IPS-11a (cell line): ENCODE measurements around the gene SLC16A5.
"Not testable (repeated sequence)": the region's sequence is repeated elsewhere in the genome, so short reads cannot be mapped to it uniquely, and the experiment has no call there.

Source experiments
- H3K4me3 ChIP-seq: one replicate; pipeline ENCODE4 v1.5.1; 2013; ENCODE audit warnings: low read depth, low read length, control low read depth

Gene SLC16A5

DNA sequence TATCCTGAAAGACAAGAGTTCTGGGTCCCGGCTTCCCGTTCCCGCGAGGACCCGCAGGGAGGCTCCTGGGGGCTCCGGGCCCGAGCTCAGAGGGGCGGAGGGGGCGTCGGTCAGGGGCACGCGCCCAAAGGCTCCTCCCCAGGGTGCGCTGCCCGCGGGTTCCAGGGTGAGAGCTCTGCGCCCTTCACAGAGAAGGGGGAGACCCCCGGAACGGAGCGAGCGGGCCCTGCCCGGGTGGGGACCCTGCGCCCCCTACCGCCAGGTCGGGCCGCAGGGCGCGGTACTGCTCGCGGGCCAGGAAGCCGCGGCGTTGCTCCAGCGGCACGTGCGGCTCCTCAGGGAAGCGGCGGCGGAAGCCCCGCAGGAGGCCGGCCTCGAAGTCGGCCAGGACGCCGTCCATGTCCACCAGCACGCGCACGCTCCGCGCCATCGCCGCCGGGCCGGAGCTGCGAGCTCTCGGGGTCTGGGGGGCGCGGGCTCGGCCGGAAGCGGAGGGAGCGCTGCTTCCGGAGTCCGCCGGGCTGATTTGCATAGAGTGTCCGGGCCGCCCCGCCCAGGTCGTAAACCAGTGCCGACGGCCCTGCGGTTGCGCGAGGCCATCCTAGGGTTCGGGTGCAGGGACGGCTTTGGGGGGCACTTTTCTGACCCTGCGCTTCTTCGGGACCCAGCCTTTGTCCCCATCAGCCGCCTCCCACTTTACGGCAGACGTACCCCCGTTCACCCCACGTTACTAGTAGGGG, 43.7 kb downstream of the SLC16A5 start, which contains the start of gene NT5C:
NT5C (minus strand) TSS at position 465 of the 740 bp plus-strand sequence; CDS start at position 430, 35 bp downstream.
- H3K4me3 ChIP-seq = peak within 1 kb of the TSS; percentile 72

DNA sequence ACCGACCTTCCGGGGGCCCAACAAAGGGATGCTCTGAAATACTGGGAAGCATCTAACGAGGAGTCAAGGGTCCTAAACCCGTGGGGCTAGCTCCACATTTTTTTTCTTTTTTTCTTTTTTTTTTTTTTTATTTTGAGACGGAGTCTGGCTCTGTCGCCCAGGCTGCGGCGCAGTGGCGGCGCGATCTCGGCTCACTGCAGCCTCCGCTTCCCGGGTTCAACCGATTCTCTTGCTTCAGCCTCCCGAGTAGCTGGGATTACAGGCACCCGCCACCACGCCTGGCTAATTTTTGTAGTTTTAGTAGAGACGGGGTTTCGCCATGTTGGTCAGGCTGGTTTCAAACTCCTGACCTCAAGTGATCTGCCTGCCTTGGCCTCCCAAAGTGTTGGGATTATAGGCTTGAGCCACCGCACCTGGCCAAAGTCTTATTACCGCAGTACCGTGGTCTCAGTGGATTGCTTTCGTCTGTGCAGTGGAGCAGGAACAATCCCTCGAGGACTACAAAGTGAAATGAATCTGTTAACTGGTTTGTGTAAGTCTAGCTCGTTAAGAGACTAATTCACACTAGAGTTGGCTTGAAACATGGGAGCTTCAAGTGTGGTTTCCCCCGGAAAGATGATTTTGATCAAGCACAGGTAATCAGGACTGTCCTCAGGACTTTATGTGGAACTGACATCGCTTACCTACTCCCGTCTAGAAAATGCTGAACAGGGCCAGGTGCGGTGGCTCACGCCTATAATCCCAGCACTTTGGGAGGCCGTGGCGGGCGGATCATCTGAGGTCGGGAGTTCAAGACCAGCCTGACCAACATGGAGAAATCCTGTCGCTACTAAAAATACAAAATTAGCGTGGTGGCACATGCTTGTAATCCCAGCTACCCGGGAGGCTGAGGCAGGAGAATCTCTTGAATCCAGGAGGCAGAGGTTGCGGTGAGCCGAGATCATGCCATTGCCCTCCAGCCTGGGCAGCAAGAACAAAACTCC, 44.6 kb downstream of the SLC16A5 start:
- H3K4me3 ChIP-seq = peak overlapping the region; percentile 72

DNA sequence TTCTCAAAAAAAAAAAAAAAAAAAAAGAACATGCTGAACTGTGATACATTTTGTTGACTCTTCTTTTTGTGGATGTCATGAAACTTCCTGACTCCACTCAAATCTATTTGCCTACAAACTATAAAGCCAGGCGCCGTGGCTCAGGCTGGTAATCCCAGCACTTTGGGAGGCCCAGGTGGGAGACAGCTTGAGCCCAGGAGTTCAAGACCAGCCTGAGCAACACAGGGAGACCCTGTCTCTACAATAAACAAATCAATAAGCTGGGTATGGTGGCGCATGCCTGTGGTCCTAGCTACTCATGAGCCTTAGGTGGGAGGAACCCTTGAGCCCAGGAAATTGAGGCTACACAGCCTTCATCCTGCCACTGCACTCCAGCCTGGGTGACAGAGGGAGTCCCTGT, 45.2 kb downstream of the SLC16A5 start:
- H3K4me3 ChIP-seq = no peak overlapping the region

DNA sequence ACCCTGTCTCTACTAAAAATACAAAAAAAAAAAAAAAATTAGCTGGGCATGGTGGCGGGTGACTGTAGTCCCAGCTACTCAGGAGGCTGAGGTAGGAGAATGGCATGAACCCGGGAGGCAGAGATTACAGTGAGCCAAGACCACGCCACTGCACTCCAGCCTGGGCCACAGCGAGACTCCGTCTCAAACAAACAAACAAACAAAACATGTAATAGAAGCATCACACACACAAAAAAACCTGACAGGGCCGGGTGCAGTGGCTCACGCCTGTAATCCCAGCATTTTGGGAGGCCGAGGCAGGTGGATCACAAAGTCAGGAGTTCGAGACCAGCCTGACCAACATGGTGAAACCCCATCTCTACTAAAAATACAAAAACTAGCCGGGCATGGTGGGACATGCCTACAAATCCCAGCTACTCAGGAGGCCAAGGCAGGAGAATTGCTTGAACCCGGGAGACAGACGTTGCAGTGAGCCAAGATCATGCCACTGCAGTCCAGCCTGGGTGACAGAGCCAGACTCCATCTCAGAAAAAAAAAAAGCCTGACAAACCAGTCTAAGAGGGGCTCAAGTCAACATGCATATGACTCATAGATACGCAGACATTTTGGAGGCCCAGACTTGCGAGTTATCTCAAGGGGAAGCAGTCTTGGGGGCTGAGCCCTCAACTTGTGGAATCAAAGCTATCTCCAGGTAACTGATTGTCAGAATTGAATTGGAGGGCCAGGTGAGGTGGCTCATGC, 46.0 kb downstream of the SLC16A5 start:
- H3K4me3 ChIP-seq = not testable (repeated sequence)

DNA sequence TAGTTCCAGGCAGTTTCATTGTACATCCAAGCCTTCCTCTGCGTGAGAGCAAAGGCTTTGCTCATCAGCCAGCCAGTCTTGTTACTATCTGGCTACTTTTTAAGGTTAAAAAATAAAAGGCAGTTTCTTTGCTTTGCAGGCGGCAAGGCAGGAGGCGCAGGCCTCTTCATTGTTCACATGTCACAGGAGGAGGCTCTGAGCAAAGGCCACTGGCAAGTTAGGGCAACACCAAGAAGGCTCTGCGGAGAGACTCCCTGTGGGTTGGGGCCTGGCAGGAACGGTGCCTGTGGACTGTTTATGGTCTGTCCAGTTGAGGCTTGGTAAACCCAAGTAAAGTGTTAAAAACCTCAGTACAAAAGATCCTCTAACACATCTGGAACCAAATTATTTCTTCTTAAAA, 47.7 kb downstream of the SLC16A5 start:
- H3K4me3 ChIP-seq = no peak overlapping the region

DNA sequence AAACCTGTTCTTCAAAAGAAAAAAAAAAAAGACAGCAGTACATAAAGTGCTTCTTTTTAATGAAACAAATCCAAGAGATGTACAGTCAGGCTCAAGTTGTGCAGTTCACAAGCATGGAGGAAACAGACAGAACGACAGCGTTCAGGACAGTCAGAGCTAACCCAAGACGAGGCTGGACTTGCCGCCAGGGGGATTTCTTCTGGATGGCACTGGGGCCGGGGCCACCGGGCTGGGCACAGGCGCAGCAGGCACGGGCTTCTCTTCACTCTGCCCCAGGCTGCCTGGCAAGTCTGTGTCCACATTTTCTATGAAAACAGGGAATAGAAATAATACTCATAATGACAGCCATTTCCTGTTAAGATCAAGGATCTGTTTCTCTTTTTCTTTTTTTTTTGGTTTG, 48.2 kb downstream of the SLC16A5 start:
- no peak overlapping the region for H3K4me3 ChIP-seq

DNA sequence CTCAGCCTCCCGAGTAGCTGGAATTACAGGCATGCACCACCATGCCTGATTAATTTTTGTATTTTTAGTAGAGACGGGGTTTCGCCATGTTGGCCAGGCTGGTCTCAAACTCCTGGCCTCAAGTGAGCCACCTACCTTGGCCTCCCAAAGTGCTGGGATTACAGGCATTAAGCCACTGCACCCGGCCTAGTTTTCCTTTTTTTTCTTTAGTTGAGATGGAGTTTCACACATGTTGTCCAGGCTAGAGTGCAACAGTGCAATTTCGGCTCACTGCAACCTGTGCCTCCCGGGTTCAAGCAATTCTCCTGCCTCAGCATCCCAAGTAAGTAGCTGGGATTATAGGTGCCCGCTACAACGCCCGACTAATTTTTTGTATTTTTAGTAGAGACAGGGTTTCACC, 50.0 kb downstream of the SLC16A5 start:
- not testable (repeated sequence) for H3K4me3 ChIP-seq

DNA sequence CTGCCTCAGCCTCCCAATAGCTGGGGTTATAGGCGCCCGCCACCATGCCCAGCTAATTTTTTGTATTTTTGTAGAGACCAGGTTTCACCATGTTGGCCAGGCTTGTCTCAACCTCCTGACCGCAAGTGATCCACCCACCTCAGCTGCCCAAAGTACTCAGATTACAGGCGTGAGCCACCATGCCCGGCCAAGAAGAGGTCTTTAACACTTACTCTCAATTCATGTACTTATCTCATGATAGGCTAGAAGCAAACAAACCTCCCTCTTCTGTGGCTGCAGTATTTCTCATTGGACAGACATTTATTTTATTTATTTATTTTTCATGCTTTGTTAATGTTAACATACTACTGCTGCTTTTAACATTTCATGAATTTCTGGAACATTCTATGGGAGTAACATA, 50.8 kb downstream of the SLC16A5 start:
- no peak overlapping the region for H3K4me3 ChIP-seq

DNA sequence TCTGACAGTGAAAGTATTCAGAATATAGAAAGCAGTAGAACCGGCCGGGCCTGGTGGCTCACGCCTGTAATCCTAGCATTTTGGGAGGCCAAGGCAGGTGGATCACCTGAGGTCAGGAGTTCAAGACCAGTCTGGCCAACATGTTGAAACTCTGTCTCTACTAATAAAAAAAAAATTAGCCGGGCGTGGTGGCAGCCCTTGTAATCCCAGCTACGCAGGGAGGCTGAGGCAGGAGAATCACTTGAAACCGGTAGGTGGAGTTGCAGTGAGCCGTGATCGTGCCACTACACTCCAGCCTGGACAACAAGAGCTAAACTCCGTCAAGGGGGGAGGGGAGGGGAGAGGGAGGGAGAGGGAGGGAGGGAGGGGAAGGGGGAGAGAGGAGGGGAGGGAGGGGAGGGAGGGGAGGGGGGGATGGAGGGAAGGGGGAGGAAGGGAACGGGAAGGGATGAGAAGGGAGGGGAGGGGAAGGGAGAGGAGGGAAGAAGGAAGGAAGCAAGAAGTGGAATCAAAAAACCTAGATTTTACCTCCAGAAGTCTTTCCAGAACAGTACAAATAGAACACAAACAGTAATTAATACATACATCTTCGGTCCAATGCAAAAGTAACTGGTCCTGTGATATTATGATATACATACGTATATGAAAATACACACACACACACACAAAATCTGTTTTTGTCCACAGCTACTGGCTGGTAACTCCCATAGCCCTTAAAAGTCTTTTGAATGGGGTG, 54.6 kb downstream of the SLC16A5 start:
- H3K4me3 ChIP-seq = no peak overlapping the region

DNA sequence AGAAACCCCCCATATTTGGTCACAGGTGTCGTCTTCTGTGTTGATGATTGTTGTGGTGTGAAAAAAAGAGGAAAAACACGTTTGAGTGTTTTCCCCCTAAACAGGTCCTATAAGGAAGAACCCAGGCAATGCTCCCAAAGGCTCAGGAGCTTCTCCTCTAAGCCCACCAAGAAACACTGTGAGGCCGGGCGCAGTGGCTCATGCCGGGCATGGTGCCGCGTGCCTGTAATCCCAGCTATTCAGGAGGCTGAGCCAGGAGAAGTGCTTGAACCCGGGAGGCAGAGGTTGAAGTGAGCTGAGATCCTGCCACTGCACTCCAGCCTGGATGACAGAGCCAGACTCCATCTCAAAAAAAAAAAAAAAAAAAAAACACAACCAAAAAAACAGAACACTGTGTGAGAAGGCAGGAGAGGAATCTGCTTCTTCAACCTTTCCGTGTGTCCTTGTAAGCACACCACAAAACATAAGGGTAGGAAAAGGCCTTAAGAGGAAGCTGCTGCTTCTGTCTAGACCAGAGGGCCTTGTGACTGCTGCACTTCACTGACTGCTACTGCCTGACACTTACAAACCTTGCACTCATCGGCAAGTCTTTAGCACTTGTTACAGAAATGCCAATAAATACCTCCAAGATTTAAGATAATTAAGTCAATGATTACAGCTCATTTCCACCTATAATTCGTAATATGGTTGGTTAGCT, 57.2 kb downstream of the SLC16A5 start:
- no peak overlapping the region for H3K4me3 ChIP-seq

DNA sequence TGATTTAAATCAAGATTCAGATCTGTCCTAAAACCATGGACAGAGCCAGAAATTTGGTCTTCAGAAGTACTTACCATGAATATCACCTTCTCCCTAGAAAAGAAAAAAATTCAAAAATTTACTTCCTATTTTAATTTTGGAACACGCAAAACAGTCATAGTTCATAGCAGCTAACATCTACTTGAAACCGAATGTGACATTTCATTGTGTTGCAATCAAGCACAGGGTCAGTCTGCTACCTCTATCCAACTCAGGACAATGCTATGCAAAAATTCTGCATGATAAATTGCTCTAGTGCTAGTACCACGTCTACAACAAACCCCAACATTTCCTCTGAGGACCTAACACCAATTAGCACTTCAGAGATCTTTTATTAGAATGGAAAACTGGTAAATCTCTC, 58.8 kb downstream of the SLC16A5 start:
- no peak overlapping the region for H3K4me3 ChIP-seq

DNA sequence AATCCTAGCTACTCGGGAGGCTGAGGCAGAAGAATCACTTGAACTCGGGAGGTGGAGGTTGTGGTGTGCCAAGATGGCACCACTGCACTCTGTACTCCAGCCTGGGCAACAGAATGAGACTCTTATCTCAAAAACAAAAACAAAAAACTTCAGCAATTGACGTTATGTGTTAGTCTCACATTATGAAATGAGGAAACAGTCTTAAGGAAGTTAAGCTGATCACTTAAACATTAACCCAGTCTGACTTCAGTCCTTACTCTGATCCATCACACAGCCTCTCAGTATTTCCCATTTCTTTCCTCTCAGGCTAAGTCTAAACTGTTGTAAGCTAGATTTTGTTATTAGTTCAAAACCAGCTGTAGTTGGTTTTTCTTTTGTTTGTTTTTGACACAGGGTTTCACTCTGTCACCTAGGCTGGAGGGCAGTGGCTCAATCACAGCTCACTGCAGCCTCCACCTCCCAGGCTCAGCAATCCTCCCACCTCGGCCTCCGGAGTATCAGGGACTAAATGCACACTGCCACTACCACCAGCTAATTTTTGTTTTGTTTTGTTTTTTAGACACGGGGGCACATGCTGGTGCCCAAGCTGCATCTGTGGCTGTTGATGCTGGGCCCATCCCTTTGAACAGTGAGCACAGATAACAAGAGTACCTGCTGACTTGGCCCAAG, 60.3 kb downstream of the SLC16A5 start:
- H3K4me3 ChIP-seq = no peak overlapping the region

DNA sequence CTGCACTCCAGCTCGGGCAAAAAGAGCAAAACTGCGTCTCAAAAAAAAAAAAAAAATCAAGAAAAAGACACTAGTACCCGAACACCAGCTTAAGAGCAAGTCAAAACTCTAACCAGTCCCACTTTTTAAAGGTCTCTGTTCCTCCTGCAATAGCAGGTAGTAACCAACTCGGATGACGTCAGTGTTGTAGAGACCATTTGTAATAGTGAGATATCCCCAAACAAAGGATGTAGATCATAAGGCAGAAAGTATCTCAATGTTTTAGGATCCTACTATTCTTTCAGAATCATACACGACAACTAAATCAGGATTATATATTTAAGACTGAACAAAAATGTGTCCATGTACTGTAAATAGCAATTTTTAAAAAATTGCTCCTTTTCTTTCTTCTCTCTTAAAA, 64.2 kb downstream of the SLC16A5 start:
- peak overlapping the region; percentile 97 for H3K4me3 ChIP-seq

DNA sequence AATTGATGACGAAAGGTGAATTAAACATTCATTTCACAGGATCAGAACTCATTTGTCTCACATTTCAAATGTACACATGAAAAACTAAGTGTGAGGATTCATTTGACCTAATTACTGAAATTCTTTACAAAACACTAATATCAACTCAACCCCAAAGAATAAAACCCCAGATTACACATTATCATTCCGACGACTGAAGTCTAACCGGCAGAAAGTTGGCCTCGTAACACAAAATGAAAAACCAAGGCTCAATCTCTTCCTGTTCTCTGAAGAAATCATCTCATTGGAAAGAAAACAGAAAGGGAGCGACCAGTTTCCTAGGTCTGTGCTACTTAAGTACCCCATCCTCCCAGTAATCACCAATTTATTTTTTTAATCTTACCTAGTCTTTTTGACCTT, 64.8 kb downstream of the SLC16A5 start:
- peak overlapping the region; percentile 97 for H3K4me3 ChIP-seq

DNA sequence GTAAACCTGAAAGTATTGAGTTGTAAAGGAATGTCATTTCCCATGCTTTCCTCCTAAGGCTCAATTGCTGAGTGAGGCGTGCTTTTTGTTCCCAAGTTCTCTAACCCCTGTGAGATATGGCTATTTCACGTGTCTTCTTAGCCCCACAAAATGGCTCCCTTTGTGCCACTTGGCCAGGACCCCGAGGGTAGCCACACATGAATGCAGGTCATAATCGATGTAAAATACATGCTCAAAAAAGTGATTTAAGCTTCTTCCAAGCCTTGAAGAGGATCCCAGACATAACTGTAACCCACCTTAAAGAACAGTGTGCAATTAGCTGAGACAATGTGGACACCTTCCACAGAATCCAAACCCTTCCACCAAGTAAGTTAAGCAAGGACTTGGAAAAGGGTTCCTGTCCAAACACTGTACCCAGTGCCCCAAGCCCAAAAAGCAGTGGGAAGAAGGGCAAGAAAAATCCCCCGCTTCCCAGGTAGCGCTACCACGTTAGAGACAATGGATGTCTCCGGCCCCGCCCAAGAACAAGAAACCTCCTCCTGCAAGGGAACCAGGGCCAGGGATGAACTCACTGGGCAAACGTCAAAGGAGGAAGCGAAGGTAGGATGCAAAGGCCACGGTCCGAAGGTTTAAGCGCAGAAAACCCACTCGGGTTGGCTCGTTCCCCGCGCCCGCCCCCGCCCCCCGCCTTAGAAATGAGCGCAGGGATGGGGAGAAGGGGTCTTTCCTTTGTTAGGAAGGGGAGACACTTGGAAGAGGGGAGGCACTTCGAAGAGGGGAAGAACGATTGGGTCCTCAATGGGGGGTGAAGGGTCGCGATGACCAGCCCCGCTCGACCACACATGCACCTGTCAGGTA, 65.4 kb downstream of the SLC16A5 start:
- peak overlapping the region; percentile 97 for H3K4me3 ChIP-seq

DNA sequence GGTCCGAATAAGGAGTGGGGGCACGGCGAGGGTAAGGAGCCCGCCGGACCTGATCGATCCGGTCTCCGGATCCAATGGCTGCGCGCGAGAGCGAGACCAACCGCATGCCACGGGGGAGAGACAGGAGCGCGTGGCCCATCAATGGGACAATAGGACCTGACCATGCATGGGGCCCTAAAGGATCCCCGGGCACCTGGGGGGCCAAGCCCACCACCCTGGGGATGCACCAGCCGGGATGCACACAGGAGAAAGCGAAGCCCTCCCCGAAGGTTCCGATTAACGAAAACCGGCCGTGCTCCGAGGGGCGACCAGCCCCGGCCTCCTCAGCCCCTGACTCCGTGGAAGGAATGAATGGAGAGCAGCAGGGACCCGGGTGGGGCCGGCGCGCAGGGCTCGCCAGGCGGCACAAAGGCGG, 66.0 kb downstream of the SLC16A5 start:
- H3K4me3 ChIP-seq = peak overlapping the region; percentile 97

DNA sequence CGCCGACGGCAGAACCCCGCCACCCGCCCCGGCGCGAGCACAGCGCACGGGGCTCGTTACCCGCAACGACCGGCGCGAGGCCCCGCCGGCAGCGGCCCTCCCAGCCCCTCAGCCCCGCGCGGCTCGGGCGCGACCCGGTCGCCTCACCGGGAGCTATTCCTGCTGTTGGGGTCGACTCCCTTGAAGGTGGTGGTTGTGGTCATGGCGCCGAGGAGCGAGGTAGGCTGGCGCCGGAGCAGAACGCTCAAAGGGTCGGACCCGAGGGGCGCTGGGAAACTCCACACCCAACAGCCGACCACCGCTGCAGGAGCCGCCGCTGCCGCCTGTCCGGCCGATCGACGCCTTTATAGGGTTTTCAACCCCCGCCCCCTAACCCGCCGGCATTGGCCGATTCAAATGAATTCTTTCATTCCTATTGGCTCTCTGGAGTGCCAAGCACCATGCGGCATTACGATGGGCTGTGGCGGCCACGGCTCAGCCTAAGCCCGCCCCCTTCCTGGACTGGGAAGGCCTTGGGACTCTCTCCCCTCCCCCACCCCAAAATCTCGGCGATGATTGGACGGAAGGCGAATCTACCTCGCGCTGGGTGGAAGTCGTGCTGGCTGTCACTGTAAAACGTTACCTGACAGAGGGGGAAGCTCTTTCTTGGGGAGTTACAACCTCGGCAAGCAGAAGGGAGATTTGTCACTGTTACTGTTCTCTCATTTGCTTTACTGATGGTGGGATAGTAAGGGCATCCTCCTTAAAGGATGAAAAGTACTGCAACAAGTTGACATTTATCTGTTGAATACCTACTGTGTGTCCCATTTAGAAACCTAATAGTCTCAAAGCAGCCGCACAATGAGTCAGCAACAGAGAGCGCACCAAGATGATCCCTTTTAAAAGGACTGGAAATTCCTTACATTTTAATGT, 66.7 kb downstream of the SLC16A5 start, which contains the start of gene JPT1:
JPT1 (minus strand) TSS at position 318 of the 912 bp plus-strand sequence; CDS start at position 203, 115 bp downstream.
- H3K4me3 ChIP-seq = peak within 1 kb of the TSS; percentile 97
